ENCODE results near the gene MYH11.
"Not testable (repeated sequence)": the region's sequence is repeated elsewhere in the genome, so short reads cannot be mapped to it uniquely, and the experiment has no call there.

MYH11 gene

GRCh38 chr16:15811481-15812400, 45.1 kb downstream of the MYH11 start:
- DNase-seq (ENCODE audit: low read depth in 1 of 2, low spot score in 1 of 2) = no peak

- DNase-seq (ENCODE audit: low read depth in 1 of 2, low spot score in 1 of 2) = no peak
Measured at GRCh38 chr16:15810949-15811348, 45.9 kb downstream of the MYH11 start.

GRCh38 chr16:15810411-15810810, 46.4 kb downstream of the MYH11 start:
- no peak for DNase-seq (ENCODE audit: low read depth in 1 of 2, low spot score in 1 of 2)

DNA sequence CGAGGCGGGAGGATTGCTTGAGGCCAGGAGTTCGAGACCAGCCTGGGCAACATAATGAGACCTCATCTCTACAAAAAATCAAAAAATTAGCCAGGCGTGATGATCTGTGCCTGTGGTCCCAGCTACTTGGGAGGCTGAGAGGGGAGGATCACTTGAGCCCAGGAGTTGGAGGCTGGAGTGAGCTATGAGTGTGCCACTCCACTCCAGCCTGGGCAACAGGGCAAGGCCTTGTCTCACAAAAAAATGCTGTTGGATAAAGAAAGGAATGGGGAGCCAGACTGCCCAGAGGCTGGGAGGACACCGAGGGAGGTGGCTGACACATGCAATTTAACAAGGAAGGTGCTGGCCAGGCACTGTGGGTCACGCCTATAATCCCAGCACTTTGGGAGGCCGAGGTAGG, 47.5 kb downstream of the MYH11 start:
- not testable (repeated sequence) for DNase-seq (ENCODE audit: low read depth in 1 of 2, low spot score in 1 of 2)

DNA sequence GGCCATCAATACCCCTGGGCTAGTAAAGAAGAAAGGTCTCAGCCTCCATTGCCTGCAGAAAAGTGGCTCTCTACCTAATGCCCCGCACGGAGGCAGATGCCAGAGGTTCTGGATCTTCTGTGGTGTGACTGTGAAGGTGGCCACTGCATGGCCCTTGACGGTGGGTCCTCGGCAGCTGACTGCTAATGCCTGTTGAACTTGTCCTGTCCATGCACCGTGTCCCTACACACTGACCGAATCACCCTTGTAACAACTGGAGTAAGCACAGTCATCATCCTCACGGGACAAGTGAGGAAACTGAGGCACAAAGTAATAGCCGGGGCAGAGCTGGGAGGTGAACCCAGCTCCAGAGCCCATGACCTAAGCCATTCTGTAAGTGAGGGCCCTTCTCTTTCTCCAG, 48.8 kb downstream of the MYH11 start:
- DNase-seq (ENCODE audit: low read depth in 1 of 2, low spot score in 1 of 2) = no peak

DNA sequence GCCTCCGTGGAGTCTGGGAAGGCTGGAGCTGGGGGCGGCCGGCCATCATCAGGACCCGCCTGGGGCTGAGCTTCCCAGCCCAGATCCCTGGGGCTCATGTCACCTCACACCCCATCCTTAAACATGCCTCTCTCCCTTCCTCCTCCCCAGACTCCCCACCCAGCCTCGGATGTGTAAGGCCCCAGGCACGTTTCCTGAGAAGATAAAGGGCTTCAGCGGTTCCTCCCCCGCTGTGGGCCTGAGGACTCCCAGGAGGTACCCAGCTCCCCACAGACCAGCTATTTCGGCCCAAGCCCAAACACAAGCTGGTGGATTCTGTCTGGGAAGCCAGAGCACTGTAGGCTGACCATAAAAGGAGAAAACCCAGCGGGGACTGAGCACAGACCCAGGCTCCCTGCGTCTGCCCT, 49.2 kb downstream of the MYH11 start:
- no peak for DNase-seq (ENCODE audit: low read depth in 1 of 2, low spot score in 1 of 2)

DNA sequence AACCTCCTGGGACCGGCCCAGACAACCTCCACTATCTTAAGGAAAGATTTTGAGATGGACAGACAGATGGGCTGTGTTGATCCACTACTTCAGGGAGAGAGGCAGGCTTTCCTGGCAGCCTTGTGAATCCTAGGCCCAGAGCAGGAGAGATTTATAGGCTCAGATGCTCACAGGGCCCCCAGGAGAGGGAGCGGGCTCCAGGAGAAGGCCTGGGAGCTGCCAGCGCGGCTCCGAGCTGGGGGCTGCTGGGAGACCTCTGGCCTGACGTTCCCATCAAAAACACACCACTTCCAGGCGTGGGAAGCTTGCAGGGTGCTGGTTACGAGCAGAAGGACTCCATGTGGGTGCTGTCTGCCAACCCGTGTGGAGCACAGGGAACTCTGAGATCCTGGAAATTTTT, 53.2 kb downstream of the MYH11 start:
- DNase-seq (ENCODE audit: low read depth in 1 of 2, low spot score in 1 of 2) = no peak

DNA sequence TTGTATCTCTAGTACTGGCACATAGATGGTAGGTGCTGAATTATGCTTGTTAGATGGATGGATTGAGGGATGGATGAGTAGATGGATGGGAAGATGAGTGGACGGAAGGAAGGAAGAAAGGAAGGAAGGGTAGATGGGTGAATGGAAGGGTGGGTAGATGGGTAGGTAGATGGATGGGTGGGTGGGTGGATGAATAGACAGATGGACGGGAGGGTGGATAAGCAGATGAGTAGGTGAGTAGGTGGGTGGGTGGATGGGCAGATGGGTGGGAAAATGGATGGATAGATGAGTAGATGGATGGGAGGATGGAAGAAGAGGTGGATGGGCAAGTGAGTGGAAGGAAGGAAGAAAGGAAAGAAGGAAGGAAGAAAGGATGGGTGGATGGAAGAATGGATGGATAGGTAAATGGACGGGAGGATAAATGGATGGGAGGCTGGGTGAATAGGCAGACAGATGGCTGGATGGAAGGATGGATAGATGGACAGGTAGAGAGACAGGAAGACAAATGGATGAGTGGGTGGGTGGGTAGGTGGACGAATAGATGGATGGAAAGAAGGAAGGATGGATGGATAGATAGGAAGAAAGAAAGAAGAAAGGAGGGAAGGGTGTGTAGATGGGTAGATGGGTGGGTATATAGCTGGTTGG, 56.9 kb downstream of the MYH11 start:
- DNase-seq (ENCODE audit: low read depth in 1 of 2, low spot score in 1 of 2) = no peak

DNA sequence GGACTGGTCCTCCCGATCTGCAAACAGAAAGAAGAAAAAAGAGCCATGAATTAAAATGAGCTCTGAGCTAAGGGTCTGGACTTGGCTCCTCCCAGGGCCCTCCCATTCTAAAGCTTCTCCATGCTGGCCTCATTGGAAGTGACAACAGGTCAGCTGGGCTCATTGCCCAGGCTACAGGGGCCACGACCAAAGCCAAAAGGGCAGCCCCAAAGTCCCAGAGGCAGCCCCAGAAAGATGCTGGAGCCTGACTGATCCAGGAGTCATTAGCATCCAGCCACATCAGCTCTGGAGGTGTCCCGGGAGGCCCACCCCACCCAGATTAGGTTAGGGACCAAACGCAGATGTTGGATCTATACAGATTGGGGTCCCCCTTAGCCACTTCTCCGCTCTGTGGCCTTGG, 58.2 kb downstream of the MYH11 start:
- no peak for DNase-seq (ENCODE audit: low read depth in 1 of 2, low spot score in 1 of 2)

DNA sequence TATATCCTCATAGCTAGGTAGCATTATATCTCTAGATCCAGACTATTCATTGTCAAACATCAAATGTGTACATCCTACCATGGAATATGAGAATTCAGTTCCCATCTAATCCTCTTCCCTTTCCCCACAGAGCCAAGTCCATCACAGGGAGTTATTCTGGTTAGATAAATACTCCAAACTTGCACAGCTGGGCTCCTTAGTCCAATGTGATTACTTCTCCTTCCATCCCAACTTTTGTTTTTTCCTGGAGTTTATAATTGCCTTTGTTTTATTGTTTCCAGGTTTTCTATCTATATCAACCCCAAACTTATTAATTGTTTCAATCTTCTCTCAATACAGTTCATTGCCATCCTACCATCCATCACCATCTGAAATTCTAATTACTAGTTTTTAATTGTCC, 59.9 kb downstream of the MYH11 start:
- no peak for DNase-seq (ENCODE audit: low read depth in 1 of 2, low spot score in 1 of 2)

- no peak for DNase-seq (ENCODE audit: low read depth in 1 of 2, low spot score in 1 of 2)
Measured at GRCh38 chr16:15795615-15796014, 61.2 kb downstream of the MYH11 start.

GRCh38 chr16:15792563-15792971, 64.3 kb downstream of the MYH11 start:
- no peak for DNase-seq (ENCODE audit: low read depth in 1 of 2, low spot score in 1 of 2)

GRCh38 chr16:15790458-15790857, 66.4 kb downstream of the MYH11 start:
- DNase-seq (ENCODE audit: low read depth in 1 of 2, low spot score in 1 of 2) = no peak

GRCh38 chr16:15789816-15790215, 67.0 kb downstream of the MYH11 start:
- not testable (repeated sequence) for DNase-seq (ENCODE audit: low read depth in 1 of 2, low spot score in 1 of 2)

DNA sequence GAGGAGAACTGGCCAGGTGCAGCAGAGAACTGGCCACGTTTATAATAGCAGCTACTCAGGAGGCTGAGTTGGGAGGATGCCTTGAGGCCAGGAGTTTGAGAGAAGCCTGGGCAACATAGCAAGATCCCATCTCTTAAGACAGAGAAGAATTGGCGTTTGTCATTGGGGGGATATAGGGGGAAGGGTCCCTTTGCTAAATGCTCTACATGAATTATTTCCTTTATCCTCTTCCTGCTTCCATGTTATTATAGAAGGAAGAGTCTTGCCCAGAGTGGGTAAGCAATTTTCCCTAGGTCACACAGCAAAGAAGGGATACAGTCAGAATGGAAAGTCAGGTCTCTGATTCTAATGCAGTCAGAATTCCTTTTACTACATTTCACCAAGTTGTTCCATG, 68.0 kb downstream of the MYH11 start:
- DNase-seq (ENCODE audit: low read depth in 1 of 2, low spot score in 1 of 2) = no peak

DNA sequence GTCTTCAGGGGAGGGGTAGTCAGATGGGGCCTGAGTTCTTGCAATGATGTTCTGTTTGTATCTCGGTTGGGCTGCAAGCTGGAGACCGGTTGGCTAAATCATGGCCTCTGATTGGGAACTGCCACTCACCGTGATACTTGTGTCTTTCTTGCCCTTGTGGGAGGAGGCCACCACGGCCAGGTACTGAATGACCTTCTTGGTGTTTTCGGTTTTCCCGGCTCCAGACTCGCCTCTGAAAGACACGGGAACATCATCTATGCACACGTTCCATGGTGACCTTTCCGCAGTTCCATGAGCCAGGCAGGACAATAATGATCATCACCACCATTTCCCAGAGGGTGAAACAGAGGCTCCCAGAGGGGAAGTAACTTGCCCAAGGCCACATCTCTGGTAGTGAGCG, 70.3 kb downstream of the MYH11 start:
- no peak for DNase-seq (ENCODE audit: low read depth in 1 of 2, low spot score in 1 of 2)

GRCh38 chr16:15785386-15786059, 71.3 kb downstream of the MYH11 start:
- DNase-seq (ENCODE audit: low read depth in 1 of 2, low spot score in 1 of 2) = no peak

DNA sequence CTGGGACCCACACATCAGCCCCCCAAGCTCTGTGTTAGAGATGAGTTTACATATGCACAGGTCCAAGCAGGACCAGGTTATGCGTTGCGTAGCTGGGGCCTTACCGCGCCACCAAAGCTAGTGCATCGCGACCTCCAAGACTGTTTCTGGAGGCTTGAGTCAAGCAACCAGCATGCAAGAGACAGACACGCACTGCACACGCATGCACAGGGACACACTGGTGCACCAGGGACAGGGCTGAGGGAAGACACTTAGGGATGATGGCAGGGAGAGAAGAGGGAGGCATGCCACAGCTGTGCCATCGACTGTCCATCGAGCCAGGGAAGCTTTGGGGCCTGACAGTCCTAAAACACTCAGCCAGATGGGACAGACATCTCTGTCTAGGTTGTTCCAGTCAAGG, 72.8 kb downstream of the MYH11 start:
- no peak for DNase-seq (ENCODE audit: low read depth in 1 of 2, low spot score in 1 of 2)

GRCh38 chr16:15782573-15783365, 74.1 kb downstream of the MYH11 start:
- DNase-seq (ENCODE audit: low read depth in 1 of 2, low spot score in 1 of 2) = no peak

DNA sequence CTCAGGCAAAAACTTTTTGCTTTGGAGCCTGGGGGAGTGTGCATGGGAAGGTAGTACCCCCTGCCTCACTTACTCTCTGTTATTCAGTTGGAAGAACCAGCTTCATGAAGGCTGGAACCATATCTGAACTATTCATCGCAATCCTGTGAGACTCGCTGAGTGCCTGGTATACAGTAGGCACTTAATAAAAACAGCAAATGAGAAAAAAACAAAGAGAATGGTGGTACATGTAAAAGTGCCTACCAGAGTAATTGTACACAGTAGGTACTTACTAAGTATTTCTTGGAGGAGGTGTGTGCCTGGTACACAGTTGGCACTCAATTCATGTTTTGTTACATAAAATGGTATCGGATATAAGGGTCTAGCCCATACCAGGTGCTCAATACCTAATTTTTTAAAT, 75.2 kb downstream of the MYH11 start:
- no peak for DNase-seq (ENCODE audit: low read depth in 1 of 2, low spot score in 1 of 2)

DNA sequence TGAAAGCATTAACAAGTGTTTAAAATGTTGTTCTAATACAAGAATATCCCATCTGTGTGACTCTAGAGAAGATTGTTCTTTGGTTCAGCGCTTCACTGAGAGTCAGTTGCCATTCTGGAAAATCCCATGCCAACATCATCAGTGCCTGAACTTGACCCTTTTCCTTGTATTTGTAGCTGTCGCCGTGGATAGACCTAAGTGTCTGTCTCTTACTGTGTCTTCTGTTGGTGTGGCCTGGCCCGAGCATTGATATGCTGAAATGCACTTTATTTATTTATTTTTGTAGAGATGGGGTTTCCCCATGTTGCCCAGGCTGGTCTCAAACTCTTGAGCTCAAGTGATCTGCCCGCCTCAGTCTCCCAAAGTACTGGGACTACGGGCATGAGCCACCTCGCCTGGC, 76.0 kb downstream of the MYH11 start:
- no peak for DNase-seq (ENCODE audit: low read depth in 1 of 2, low spot score in 1 of 2)

Data from activated T-helper 1 cell treated with anti-CD3 and anti-CD28 coated beads, Interleukin-2, amount 50 U/mL, for 16 hours (primary cell).